Measurements from ENCODE around the gene SMARCAL1.

The SMARCAL1 gene

DNA sequence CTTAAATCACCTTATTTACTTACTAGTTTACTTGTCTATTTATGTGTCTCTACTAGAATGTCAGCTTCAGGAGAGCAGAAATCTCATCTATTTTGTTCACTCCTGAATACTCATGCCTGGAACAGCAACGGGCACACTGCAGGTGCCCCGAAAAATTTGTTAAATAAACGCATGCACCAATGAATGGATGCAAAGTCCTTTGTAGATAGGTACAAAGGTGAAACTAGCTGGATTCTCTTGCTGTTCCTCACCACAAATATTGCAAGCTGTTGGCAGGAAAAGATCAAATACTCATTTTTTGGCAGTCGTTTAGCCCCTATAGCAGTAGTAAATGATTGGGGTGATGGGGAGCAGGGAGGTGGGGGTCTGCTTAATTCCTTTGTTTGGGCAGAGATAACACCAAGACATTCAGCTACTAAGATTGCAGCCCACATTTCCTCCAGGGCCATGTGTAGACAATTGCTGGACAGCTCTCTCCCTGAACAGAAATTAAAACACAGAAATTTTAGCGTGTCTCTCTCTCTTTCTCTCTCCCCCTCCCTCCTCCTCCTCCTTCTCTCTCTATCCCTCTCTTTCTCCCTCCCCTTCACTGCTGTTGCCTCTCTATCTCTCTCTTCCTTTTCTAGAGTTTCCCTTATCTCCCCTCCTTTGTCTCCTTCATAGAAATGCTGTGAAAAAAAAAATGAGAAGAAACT is 45.4 kb upstream of the SMARCAL1 start:
- POLR2A ChIA-PET = no interaction called here
- Histone ChIP-seq H3K4me1 (ENCODE audit: control insufficient read depth, insufficient read depth, low read length) (peaks cover 3% of the 10 kb centered on the region; the same call in 1 of the 2 replicates), H3K9me3 (ENCODE audit: control insufficient read depth, insufficient read depth, low read depth, low read length) (no peaks in the 10 kb centered on the region), H3K36me3 (ENCODE audit: control insufficient read depth in 2 of 2, insufficient read depth in 1 of 2, low read length in 2 of 2) (no peaks in the 10 kb centered on the region), H3K27ac (ENCODE audit: extremely low read depth, low read depth, low read length) (no peak overlapping the region), H3K4me3 (ENCODE audit: low read depth, low read length) (no peak overlapping the region)
- CTCF ChIA-PET = interaction anchor here (0.7 to 1.4 kb wide), 3 partner anchors 35 to 1721 kb away, joined by 3 to 5 read pairs (median 4); no protein-coding TSS in a partner anchor
- TF ChIP-seq ZNF274 (IDR thresholded peaks at IDR 0.05; ENCODE audit: low read length) = no peak
- TF ChIP-seq ZNF274 (tag by site-specific recombination; IDR thresholded peaks at IDR 0.05; ENCODE audit: borderline replicate concordance) = no peak
- TF ChIP-seq, protein P1, sequence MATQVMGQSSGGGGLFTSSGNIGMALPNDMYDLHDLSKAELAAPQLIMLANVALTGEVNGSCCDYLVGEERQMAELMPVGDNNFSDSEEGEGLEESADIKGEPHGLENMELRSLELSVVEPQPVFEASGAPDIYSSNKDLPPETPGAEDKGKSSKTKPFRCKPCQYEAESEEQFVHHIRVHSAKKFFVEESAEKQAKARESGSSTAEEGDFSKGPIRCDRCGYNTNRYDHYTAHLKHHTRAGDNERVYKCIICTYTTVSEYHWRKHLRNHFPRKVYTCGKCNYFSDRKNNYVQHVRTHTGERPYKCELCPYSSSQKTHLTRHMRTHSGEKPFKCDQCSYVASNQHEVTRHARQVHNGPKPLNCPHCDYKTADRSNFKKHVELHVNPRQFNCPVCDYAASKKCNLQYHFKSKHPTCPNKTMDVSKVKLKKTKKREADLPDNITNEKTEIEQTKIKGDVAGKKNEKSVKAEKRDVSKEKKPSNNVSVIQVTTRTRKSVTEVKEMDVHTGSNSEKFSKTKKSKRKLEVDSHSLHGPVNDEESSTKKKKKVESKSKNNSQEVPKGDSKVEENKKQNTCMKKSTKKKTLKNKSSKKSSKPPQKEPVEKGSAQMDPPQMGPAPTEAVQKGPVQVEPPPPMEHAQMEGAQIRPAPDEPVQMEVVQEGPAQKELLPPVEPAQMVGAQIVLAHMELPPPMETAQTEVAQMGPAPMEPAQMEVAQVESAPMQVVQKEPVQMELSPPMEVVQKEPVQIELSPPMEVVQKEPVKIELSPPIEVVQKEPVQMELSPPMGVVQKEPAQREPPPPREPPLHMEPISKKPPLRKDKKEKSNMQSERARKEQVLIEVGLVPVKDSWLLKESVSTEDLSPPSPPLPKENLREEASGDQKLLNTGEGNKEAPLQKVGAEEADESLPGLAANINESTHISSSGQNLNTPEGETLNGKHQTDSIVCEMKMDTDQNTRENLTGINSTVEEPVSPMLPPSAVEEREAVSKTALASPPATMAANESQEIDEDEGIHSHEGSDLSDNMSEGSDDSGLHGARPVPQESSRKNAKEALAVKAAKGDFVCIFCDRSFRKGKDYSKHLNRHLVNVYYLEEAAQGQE (tag by site-specific recombination; IDR thresholded peaks at IDR 0.05) = peak; percentile 94

DNA sequence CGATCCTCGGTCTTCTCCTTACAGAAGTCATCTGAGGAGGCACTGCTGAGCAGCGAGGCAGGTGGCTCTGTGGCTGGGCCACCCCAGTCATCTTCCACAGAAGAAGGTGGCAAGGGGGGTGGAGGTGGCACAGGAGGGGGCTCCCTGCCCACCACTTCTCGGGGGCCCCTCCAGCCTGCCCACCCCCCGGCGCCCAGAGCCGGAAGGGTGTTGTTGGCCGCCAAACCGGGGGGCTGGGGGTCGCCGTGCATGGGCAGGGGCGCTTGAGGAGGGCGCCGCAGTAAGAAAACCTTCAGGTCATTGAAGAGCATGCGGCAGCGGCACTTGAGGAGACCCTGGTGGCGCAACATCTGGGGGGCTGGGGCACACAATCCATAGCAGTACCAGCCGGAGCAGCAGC is 42.5 kb upstream of the SMARCAL1 start:
- Histone ChIP-seq H3K36me3 (ENCODE audit: control insufficient read depth in 2 of 2, insufficient read depth in 1 of 2, low read length in 2 of 2) (no peaks in the 10 kb centered on the region), H3K27ac (ENCODE audit: extremely low read depth, low read depth, low read length) (no peak overlapping the region), H3K4me3 (ENCODE audit: low read depth, low read length) (no peak overlapping the region), H3K9me3 (ENCODE audit: control insufficient read depth, insufficient read depth, low read depth, low read length) (no peaks in the 10 kb centered on the region), H3K4me1 (ENCODE audit: control insufficient read depth, insufficient read depth, low read length) (no peaks in the 10 kb centered on the region; the same call in 1 of the 2 replicates)
- POLR2A ChIA-PET = no interaction called here
- TF ChIP-seq, protein P2, sequence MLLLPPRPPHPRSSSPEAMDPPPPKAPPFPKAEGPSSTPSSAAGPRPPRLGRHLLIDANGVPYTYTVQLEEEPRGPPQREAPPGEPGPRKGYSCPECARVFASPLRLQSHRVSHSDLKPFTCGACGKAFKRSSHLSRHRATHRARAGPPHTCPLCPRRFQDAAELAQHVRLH (tag by site-specific recombination; IDR thresholded peaks at IDR 0.05) = no peak
- TF ChIP-seq, protein P3, sequence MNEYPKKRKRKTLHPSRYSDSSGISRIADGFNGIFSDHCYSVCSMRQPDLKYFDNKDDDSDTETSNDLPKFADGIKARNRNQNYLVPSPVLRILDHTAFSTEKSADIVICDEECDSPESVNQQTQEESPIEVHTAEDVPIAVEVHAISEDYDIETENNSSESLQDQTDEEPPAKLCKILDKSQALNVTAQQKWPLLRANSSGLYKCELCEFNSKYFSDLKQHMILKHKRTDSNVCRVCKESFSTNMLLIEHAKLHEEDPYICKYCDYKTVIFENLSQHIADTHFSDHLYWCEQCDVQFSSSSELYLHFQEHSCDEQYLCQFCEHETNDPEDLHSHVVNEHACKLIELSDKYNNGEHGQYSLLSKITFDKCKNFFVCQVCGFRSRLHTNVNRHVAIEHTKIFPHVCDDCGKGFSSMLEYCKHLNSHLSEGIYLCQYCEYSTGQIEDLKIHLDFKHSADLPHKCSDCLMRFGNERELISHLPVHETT (tag by site-specific recombination; IDR thresholded peaks at IDR 0.05) = no peak
- TF ChIP-seq, protein P4, sequence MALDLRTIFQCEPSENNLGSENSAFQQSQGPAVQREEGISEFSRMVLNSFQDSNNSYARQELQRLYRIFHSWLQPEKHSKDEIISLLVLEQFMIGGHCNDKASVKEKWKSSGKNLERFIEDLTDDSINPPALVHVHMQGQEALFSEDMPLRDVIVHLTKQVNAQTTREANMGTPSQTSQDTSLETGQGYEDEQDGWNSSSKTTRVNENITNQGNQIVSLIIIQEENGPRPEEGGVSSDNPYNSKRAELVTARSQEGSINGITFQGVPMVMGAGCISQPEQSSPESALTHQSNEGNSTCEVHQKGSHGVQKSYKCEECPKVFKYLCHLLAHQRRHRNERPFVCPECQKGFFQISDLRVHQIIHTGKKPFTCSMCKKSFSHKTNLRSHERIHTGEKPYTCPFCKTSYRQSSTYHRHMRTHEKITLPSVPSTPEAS (tag by site-specific recombination; IDR thresholded peaks at IDR 0.05) = no peak
- TF ChIP-seq ZNF24 (tag by site-specific recombination; IDR thresholded peaks at IDR 0.05) (no peak), ZNF175 (tag by site-specific recombination; IDR thresholded peaks at IDR 0.05) (no peak)
- CTCF ChIA-PET = no interaction called here

DNA sequence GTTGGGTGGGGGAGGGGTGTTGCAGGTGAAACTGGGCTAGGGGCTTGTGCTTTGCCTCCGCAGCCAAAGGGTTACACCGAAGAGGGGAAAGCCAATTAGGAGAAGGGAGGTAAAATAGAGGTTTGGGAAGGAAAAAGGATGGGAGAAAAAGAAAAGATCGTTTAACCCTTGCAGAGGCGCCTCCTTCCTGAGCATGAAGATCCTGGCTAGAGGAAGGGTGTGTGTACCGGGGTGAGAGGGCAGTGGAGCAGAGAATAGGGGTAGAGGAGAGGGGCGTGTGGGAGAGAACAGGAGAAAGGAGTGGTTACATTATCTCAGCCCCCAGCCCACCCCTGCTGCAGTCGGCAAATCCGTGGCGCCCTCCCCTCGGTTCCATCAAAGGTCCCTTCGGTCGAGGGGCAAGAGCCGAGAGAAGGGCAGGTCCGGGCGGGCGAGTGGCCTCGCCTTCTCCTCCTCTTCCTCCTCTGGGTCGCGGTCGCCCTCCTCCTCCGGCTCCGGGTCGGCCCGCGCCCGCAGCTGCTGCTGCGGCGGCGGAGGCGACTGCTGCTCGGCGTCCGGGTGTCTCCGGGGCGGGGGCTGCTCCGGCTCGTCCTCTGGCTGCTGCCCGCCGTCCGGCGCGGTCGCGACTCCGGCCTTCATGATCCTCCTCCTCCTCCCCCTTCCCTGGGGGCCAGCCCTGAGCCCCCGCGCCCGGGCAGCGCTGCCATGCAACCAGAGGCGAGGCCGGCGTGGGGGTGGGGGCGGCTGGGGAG is 41.1 kb upstream of the SMARCAL1 start:
- H3K36me3 ChIP-seq (ENCODE audit: control insufficient read depth in 2 of 2, insufficient read depth in 1 of 2, low read length in 2 of 2) = no peaks in the 10 kb centered on the region
- no peaks in the 10 kb centered on the region for H3K9me3 ChIP-seq (ENCODE audit: control insufficient read depth, insufficient read depth, low read depth, low read length)
- H3K4me3 ChIP-seq (ENCODE audit: low read depth, low read length) = peak overlapping the region; percentile 33
- POLR2A ChIA-PET = interaction anchor here (0.7 kb wide), 2 partner anchors 44 to 47 kb away, joined by 3 to 5 read pairs; no protein-coding TSS in a partner anchor
- CTCF ChIA-PET = interaction anchor here (0.7 kb wide), 1 partner anchor 156 kb away, joined by 5 read pairs; no protein-coding TSS in a partner anchor
- H3K4me1 ChIP-seq (ENCODE audit: control insufficient read depth, insufficient read depth, low read length) = no peaks in the 10 kb centered on the region; the same call in 1 of the 2 replicates
- no peak overlapping the region for H3K27ac ChIP-seq (ENCODE audit: extremely low read depth, low read depth, low read length)
- TF ChIP-seq, protein P5, sequence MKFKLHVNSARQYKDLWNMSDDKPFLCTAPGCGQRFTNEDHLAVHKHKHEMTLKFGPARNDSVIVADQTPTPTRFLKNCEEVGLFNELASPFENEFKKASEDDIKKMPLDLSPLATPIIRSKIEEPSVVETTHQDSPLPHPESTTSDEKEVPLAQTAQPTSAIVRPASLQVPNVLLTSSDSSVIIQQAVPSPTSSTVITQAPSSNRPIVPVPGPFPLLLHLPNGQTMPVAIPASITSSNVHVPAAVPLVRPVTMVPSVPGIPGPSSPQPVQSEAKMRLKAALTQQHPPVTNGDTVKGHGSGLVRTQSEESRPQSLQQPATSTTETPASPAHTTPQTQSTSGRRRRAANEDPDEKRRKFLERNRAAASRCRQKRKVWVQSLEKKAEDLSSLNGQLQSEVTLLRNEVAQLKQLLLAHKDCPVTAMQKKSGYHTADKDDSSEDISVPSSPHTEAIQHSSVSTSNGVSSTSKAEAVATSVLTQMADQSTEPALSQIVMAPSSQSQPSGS (tag by site-specific recombination; IDR thresholded peaks at IDR 0.05; ENCODE audit: low read depth) = no peak
- TF ChIP-seq, protein P6, sequence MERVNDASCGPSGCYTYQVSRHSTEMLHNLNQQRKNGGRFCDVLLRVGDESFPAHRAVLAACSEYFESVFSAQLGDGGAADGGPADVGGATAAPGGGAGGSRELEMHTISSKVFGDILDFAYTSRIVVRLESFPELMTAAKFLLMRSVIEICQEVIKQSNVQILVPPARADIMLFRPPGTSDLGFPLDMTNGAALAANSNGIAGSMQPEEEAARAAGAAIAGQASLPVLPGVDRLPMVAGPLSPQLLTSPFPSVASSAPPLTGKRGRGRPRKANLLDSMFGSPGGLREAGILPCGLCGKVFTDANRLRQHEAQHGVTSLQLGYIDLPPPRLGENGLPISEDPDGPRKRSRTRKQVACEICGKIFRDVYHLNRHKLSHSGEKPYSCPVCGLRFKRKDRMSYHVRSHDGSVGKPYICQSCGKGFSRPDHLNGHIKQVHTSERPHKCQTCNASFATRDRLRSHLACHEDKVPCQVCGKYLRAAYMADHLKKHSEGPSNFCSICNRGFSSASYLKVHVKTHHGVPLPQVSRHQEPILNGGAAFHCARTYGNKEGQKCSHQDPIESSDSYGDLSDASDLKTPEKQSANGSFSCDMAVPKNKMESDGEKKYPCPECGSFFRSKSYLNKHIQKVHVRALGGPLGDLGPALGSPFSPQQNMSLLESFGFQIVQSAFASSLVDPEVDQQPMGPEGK (tag by site-specific recombination; IDR thresholded peaks at IDR 0.05) = no peak
- TF ChIP-seq ZSCAN23 (tag by site-specific recombination; IDR thresholded peaks at IDR 0.05) = no peak
- TF ChIP-seq ZFHX2 (tag by site-specific recombination; conservative IDR thresholded peaks at IDR 0.05) = peak; percentile 68
- TF ChIP-seq ZNF155 (tag by site-specific recombination; IDR thresholded peaks at IDR 0.05) = no peak
- TF ChIP-seq ZNF174 (tag by site-specific recombination; IDR thresholded peaks at IDR 0.05) = no peak
- TF ChIP-seq ZFP69B (tag by site-specific recombination; IDR thresholded peaks at IDR 0.05) = no peak
- TF ChIP-seq FEZF1 (tag by site-specific recombination; IDR thresholded peaks at IDR 0.05) = no peak
- TF ChIP-seq ZNF501 (tag by site-specific recombination; IDR thresholded peaks at IDR 0.05) = no peak
- TF ChIP-seq PRDM1 (tag by site-specific recombination; IDR thresholded peaks at IDR 0.05) = peak; percentile 40; the same call in 1 of the 2 replicates

Data from HEK293 (cell line).